GM12873 (cell line): Measurements from ENCODE around the gene TEX22.

Experiments
- TF ChIP-seq, protein P1 (sequence below): IDR thresholded peaks from 2 replicates; pipeline ENCODE4 v1.5.1; 2012; ENCODE audit warnings: low read depth, mild to moderate bottlenecking, moderate library complexity, low read length, control low read depth; ENCODE audit not compliant: insufficient read depth; ENCODE audit errors: missing control alignments

Gene TEX22

DNA sequence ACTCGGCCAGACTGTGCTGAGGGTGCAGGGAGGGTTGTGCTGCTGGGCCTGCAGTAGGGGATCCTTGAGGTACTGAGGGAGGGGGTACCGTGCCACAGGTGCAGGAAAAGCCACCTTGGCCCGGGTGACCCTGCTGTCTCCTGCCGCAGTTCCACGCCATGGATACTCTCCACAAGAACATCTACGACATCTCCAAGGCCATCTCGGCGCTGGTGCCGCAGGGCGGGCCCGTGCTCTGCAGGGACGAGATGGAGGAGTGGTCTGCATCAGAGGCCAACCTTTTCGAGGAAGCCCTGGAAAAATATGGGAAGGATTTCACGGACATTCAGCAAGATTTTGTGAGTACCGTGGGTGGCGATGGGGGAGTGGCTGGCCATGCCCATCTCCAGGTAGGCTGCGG, 62.3 kb downstream of the TEX22 start:
- TF ChIP-seq, protein P1, sequence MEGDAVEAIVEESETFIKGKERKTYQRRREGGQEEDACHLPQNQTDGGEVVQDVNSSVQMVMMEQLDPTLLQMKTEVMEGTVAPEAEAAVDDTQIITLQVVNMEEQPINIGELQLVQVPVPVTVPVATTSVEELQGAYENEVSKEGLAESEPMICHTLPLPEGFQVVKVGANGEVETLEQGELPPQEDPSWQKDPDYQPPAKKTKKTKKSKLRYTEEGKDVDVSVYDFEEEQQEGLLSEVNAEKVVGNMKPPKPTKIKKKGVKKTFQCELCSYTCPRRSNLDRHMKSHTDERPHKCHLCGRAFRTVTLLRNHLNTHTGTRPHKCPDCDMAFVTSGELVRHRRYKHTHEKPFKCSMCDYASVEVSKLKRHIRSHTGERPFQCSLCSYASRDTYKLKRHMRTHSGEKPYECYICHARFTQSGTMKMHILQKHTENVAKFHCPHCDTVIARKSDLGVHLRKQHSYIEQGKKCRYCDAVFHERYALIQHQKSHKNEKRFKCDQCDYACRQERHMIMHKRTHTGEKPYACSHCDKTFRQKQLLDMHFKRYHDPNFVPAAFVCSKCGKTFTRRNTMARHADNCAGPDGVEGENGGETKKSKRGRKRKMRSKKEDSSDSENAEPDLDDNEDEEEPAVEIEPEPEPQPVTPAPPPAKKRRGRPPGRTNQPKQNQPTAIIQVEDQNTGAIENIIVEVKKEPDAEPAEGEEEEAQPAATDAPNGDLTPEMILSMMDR, result no peak

DNA sequence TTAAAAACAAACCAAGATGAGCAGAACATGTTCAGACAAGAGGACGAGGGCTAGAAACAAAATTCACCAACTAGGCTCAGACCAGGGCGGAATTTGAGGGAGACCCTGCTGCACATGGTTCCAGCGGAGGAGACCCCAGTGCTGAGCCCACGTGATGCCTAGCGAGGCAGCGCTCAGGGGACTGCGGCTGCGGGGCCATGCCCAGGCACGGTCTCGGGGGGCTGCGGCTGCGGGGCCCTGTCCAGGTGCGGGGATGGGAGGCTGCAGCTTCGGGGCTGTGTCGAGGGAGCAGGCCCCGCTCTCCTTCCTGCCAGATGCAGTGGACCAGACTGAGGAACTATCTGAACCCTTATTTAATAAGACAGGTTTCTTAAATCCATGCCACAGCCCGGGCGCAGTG, 63.6 kb downstream of the TEX22 start:
- TF ChIP-seq, protein P1, result no peak
